Liver (tissue), 2 donors: ENCODE measurements around the gene AKAP10.

Experiments
- FOXA1 ChIP-seq: IDR thresholded peaks from 2 replicates; pipeline ENCODE4 v1.6.1; 2016; ENCODE audit warnings: antibody characterized with exemption
- TF ChIP-seq, protein P1 (sequence below): fragments of 150-350 bp; IDR thresholded peaks from 2 replicates; pipeline ENCODE4 v1.5.1; 2017; ENCODE audit warnings: improper control_type of control experiment, low read depth, low read length; ENCODE audit not compliant: missing input control
- TF ChIP-seq, protein P2 (sequence below): IDR thresholded peaks from 2 replicates; pipeline ENCODE4 v1.6.1; 2016; ENCODE audit warnings: antibody characterized with exemption, mild to moderate bottlenecking
- donor health status: healthy.

DNA sequence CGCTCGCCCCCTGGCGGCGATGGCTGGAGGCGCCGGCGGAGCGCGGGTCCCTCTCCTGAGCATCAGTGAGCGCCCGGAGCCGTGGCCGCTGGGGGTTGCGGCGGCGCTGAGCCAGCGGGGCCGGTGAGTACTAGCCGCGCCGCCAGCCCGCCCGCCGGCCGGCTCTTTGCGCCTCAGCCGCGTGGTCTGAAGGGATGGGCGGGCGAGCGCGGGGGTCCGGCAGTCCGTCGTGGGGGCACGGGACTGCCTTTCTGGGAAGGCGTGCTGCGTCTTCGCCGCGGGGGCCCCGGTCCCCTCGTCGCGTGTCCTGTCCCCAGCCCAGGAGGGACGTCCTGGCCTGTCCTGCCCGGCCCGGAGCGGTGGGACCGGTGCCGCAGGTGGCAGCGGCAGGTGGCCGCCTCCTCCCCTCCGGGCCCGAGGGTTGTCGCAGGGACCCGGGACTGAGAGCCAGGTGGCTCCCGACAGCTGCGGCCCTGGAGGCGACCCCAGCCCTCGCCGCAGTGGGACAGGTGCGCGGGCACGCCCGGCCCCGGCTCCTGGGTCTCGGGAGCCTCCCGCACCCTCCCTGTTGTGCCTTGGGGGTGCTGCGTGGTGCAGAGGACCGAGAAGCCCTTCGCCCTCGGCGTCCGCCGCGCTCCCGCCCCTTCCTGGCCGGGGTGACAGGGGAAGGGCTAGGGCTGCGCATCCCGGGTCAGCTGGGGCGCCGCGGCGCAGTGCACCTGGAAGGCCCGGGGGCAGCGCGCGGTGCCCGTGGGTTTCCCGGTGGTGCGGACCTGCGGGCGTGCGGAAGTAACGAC, 31.9 kb upstream of the AKAP10 start, which contains the start of gene SPECC1:
- TF ChIP-seq, protein P1, sequence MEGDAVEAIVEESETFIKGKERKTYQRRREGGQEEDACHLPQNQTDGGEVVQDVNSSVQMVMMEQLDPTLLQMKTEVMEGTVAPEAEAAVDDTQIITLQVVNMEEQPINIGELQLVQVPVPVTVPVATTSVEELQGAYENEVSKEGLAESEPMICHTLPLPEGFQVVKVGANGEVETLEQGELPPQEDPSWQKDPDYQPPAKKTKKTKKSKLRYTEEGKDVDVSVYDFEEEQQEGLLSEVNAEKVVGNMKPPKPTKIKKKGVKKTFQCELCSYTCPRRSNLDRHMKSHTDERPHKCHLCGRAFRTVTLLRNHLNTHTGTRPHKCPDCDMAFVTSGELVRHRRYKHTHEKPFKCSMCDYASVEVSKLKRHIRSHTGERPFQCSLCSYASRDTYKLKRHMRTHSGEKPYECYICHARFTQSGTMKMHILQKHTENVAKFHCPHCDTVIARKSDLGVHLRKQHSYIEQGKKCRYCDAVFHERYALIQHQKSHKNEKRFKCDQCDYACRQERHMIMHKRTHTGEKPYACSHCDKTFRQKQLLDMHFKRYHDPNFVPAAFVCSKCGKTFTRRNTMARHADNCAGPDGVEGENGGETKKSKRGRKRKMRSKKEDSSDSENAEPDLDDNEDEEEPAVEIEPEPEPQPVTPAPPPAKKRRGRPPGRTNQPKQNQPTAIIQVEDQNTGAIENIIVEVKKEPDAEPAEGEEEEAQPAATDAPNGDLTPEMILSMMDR: peak; percentile 90
- TF ChIP-seq FOXA1: no peak
- TF ChIP-seq, protein P2, sequence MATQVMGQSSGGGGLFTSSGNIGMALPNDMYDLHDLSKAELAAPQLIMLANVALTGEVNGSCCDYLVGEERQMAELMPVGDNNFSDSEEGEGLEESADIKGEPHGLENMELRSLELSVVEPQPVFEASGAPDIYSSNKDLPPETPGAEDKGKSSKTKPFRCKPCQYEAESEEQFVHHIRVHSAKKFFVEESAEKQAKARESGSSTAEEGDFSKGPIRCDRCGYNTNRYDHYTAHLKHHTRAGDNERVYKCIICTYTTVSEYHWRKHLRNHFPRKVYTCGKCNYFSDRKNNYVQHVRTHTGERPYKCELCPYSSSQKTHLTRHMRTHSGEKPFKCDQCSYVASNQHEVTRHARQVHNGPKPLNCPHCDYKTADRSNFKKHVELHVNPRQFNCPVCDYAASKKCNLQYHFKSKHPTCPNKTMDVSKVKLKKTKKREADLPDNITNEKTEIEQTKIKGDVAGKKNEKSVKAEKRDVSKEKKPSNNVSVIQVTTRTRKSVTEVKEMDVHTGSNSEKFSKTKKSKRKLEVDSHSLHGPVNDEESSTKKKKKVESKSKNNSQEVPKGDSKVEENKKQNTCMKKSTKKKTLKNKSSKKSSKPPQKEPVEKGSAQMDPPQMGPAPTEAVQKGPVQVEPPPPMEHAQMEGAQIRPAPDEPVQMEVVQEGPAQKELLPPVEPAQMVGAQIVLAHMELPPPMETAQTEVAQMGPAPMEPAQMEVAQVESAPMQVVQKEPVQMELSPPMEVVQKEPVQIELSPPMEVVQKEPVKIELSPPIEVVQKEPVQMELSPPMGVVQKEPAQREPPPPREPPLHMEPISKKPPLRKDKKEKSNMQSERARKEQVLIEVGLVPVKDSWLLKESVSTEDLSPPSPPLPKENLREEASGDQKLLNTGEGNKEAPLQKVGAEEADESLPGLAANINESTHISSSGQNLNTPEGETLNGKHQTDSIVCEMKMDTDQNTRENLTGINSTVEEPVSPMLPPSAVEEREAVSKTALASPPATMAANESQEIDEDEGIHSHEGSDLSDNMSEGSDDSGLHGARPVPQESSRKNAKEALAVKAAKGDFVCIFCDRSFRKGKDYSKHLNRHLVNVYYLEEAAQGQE: no peak
